ENCODE results near the gene PITPNB. TPM values are rescaled to one million over a fixed set of nuclear protein-coding genes. Genes with fewer than 3 reads are reported as not detected.

PITPNB gene
- total and polyA plus RNA-seq, 11 donors = 13.6 to 84.7 (median 46.7) TPM

GRCh38 chr22:27952091-27952490 is 33.0 kb upstream of the PITPNB start:
- WGBS, 4 donors = 84 to 91% (median 89%) methylated on average over 3 of the region's 3 CpGs
- no peaks in the 10 kb centered on the region for H3K36me3 ChIP-seq
- no peaks in the 10 kb centered on the region for H3K27me3 ChIP-seq
- DNase-seq (no peak), ATAC-seq (no peak)
- H3K9me3 ChIP-seq = no peaks in the 10 kb centered on the region
- H3K4me1 ChIP-seq = peaks cover 0 to 14% (median 0%) of the 10 kb centered on the region in 12 donors
- no peak overlapping the region for H3K27ac ChIP-seq
- TF ChIP-seq, protein P1, sequence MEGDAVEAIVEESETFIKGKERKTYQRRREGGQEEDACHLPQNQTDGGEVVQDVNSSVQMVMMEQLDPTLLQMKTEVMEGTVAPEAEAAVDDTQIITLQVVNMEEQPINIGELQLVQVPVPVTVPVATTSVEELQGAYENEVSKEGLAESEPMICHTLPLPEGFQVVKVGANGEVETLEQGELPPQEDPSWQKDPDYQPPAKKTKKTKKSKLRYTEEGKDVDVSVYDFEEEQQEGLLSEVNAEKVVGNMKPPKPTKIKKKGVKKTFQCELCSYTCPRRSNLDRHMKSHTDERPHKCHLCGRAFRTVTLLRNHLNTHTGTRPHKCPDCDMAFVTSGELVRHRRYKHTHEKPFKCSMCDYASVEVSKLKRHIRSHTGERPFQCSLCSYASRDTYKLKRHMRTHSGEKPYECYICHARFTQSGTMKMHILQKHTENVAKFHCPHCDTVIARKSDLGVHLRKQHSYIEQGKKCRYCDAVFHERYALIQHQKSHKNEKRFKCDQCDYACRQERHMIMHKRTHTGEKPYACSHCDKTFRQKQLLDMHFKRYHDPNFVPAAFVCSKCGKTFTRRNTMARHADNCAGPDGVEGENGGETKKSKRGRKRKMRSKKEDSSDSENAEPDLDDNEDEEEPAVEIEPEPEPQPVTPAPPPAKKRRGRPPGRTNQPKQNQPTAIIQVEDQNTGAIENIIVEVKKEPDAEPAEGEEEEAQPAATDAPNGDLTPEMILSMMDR (IDR thresholded peaks at IDR 0.05) = no peak
- no peak for TF ChIP-seq POLR2A (IDR thresholded peaks at IDR 0.05)
- intact Hi-C loops (cut with DNase I) = loop anchor here in 1 of 10 donors (5.0 kb wide), 1 partner anchor 45 kb away; no protein-coding TSS in a partner anchor
- no peak overlapping the region for H3K4me3 ChIP-seq

GRCh38 chr22:27949421-27949820 is 30.4 kb upstream of the PITPNB start:
- ATAC-seq (no peak), DNase-seq (no peak)
- Histone ChIP-seq H3K4me1 (peaks cover 0 to 14% (median 0%) of the 10 kb centered on the region in 12 donors), H3K4me3 (no peak overlapping the region), H3K27me3 (no peaks in the 10 kb centered on the region), H3K9me3 (no peaks in the 10 kb centered on the region), H3K27ac (no peak overlapping the region), H3K36me3 (no peaks in the 10 kb centered on the region)
- 85 to 93% (median 88%) methylated on average over 3 of the region's 3 CpGs for WGBS, 4 donors
- TF ChIP-seq, protein P1 (IDR thresholded peaks at IDR 0.05) = no peak
- no peak for TF ChIP-seq POLR2A (IDR thresholded peaks at IDR 0.05)
- intact Hi-C loops (cut with DNase I) = no loop called here

DNA sequence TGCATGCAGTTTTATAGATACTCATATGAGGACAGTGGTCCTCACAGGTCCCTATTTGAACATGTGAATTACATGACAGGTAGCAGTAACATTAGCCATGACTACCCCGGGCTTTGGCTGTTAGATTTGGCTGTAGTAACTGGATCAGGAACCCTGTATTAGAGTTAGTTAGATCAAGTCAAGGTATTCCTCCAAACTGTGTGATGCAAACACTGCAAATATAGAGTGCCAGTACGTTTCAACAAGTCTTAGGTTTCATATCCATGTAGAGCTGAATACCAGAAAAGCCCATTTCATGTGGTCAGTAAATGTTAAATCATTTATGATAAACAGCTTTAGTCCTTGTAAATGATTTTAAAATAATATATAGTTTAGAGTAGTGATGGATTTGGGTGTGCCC is 29.5 kb upstream of the PITPNB start:
- Histone ChIP-seq H3K27ac (no peak overlapping the region), H3K4me1 (peaks cover 0 to 14% (median 0%) of the 10 kb centered on the region in 12 donors), H3K9me3 (no peaks in the 10 kb centered on the region), H3K36me3 (no peaks in the 10 kb centered on the region), H3K27me3 (no peaks in the 10 kb centered on the region), H3K4me3 (no peak overlapping the region)
- WGBS, 4 donors = 91 to 98% (median 91%) methylated on average over 2 of the region's 2 CpGs
- intact Hi-C loops (cut with DNase I) = no loop called here
- TF ChIP-seq, protein P1 (IDR thresholded peaks at IDR 0.05) = no peak
- no peak for TF ChIP-seq POLR2A (IDR thresholded peaks at IDR 0.05)
- DNase-seq = no peak
- no peak for ATAC-seq

GRCh38 chr22:27947448-27947847 is 28.4 kb upstream of the PITPNB start:
- WGBS, 4 donors = 65 to 78% (median 73%) methylated on average over 4 of the region's 4 CpGs
- intact Hi-C loops (cut with DNase I) = no loop called here
- H3K4me3 ChIP-seq = no peak overlapping the region
- H3K4me1 ChIP-seq = peaks cover 0 to 9% (median 0%) of the 10 kb centered on the region in 12 donors
- TF ChIP-seq, protein P1 (IDR thresholded peaks at IDR 0.05) = no peak
- TF ChIP-seq POLR2A (IDR thresholded peaks at IDR 0.05) = no peak
- DNase-seq (no peak), ATAC-seq (no peak)
- H3K36me3 ChIP-seq = peaks cover 0 to 5% (median 0%) of the 10 kb centered on the region in 9 donors
- H3K9me3 ChIP-seq = no peaks in the 10 kb centered on the region
- H3K27ac ChIP-seq = no peak overlapping the region
- H3K27me3 ChIP-seq = no peaks in the 10 kb centered on the region
